IMR-90 (cell line): Measurements from ENCODE around the gene TNFAIP8.

ENCODE experiments used
- CEBPB ChIP-seq: IDR thresholded peaks from 2 replicates; pipeline ENCODE4 v1.6.1; 2012; ENCODE audit warnings: low read depth, low read length, improper control_type of control experiment
- CHD1 ChIP-seq: IDR thresholded peaks from 2 replicates; pipeline ENCODE4 v1.6.1; 2012; ENCODE audit warnings: low read depth, low read length, improper control_type of control experiment
- CTCF ChIP-seq: conservative IDR thresholded peaks from 2 replicates; pipeline ENCODE4 v1.5.1; 2012; ENCODE audit warnings: mild to moderate bottlenecking, low read depth, low read length, improper control_type of control experiment
- ELK1 ChIP-seq: fragments of 150-350 bp; IDR thresholded peaks from 2 replicates; pipeline ENCODE4 v1.6.1; 2016; ENCODE audit warnings: low read depth, mild to moderate bottlenecking, low read length, moderate library complexity, borderline replicate concordance
- MAFK ChIP-seq: IDR thresholded peaks from 2 replicates; pipeline ENCODE4 v1.6.1; 2012; ENCODE audit warnings: low read depth, low read length, improper control_type of control experiment
- MAZ ChIP-seq: IDR thresholded peaks from 2 replicates; pipeline ENCODE4 v1.6.1; 2012; ENCODE audit warnings: low read depth, mild to moderate bottlenecking, low read length, improper control_type of control experiment, moderate library complexity, borderline replicate concordance
- MXI1 ChIP-seq: IDR thresholded peaks from 2 replicates; pipeline ENCODE4 v1.6.1; 2012; ENCODE audit warnings: low read depth, mild to moderate bottlenecking, low read length, moderate library complexity, borderline replicate concordance
- POLR2A ChIP-seq: IDR thresholded peaks from 2 replicates; pipeline ENCODE4 v1.6.1; 2012; ENCODE audit warnings: mild to moderate bottlenecking, low read depth, low read length
- RAD21 ChIP-seq: IDR thresholded peaks from 2 replicates; pipeline ENCODE4 v1.6.1; 2012; ENCODE audit warnings: low read length, improper control_type of control experiment
- RFX5 ChIP-seq: IDR thresholded peaks from 2 replicates; pipeline ENCODE4 v1.8.0; 2012; ENCODE audit warnings: low read depth, mild to moderate bottlenecking, low read length, moderate library complexity

DNA sequence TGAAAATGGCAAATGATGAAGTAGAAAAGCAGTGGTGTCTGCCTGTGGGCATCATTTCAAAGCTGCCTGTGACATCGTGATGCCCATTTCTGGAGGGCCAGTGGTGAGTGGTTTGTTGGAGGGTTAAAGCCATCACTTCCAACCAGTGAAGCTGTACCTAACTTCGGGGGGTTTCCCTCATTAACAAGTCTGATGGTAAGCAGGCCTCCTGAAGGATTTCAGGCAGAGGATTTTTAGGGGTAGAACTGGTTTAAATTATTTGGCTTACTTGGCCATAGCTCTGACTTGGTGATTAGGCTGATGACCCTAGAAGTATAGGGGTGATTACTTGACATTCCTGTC is 10.7 kb downstream of the TNFAIP8 start:
- TF ChIP-seq CTCF (no peak), MXI1 (no peak), MAZ (no peak), POLR2A (no peak), MAFK (no peak), RAD21 (no peak), ELK1 (no peak), CEBPB (no peak), RFX5 (no peak), CHD1 (no peak)
